Panc1 (cell line): ENCODE measurements around the gene PYGM.

Experiments
- CTCF ChIP-seq: fragments of 450-650 bp; IDR thresholded peaks from 2 replicates; pipeline ENCODE4 v1.5.1; 2017; ENCODE audit warnings: mild to moderate bottlenecking
- POLR2AphosphoS5 ChIP-seq: IDR thresholded peaks from 2 replicates; pipeline ENCODE4 v1.6.1; 2012; ENCODE audit warnings: mild to moderate bottlenecking, low read depth, low read length, moderate library complexity

DNA sequence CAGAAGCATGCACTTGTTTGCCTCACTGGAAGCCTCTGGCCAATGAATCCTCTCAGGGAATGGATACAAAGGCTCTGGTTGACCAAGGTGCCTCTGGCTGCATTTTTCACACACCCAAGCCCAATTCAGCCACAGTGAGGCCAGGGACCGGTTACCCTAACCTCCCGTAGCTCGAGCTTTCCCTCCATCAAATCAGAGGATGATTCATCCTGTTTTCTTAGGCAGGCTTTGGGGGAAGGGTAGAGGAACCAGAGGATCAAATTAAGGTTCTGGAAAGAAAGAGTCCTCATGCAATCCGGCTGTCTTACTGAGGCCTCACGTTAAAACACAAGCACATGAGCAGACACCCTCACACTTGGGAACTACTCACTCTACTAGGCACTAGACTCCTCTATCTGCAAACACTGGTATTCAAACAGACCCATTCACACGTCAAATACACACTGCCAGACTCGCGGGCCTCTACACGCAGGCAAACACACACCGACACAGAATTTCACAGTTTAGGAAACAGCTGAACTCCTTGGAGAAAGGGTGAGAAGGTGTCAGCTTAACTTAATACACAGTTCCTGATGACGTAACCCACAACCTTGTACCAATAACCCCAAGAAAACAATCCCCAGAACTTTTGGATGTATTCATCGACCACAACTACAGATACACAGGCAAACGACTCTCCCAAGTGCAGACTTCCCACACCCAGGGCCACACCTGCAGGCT, 49.2 kb downstream of the PYGM start:
- TF ChIP-seq CTCF: no peak
- TF ChIP-seq POLR2AphosphoS5: no peak
